Loucy (cell line): ENCODE measurements around the gene TP53AIP1.

ENCODE experiments used
- EZH2phosphoT487 ChIP-seq: fragments of 200-600 bp; IDR thresholded peaks from 2 replicates; pipeline ENCODE4 v1.6.1; 2018; ENCODE audit warnings: antibody characterized with exemption, mild to moderate bottlenecking, moderate library complexity, borderline replicate concordance
- TF ChIP-seq, protein P1 (sequence below): fragments of 200-600 bp; sonication (generic); conservative IDR thresholded peaks from 2 replicates; pipeline ENCODE4 v1.5.1; 2014; ENCODE audit warnings: mild to moderate bottlenecking, antibody characterized with exemption, low read length

GRCh38 chr11:128956401-128957201 lies 13.9 kb upstream of the TP53AIP1 start:
- TF ChIP-seq, protein P1, sequence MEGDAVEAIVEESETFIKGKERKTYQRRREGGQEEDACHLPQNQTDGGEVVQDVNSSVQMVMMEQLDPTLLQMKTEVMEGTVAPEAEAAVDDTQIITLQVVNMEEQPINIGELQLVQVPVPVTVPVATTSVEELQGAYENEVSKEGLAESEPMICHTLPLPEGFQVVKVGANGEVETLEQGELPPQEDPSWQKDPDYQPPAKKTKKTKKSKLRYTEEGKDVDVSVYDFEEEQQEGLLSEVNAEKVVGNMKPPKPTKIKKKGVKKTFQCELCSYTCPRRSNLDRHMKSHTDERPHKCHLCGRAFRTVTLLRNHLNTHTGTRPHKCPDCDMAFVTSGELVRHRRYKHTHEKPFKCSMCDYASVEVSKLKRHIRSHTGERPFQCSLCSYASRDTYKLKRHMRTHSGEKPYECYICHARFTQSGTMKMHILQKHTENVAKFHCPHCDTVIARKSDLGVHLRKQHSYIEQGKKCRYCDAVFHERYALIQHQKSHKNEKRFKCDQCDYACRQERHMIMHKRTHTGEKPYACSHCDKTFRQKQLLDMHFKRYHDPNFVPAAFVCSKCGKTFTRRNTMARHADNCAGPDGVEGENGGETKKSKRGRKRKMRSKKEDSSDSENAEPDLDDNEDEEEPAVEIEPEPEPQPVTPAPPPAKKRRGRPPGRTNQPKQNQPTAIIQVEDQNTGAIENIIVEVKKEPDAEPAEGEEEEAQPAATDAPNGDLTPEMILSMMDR, result peak; percentile 89
- no peak for TF ChIP-seq EZH2phosphoT487
